Measurements from ENCODE around the gene ANKRD23.

Gene ANKRD23

DNA sequence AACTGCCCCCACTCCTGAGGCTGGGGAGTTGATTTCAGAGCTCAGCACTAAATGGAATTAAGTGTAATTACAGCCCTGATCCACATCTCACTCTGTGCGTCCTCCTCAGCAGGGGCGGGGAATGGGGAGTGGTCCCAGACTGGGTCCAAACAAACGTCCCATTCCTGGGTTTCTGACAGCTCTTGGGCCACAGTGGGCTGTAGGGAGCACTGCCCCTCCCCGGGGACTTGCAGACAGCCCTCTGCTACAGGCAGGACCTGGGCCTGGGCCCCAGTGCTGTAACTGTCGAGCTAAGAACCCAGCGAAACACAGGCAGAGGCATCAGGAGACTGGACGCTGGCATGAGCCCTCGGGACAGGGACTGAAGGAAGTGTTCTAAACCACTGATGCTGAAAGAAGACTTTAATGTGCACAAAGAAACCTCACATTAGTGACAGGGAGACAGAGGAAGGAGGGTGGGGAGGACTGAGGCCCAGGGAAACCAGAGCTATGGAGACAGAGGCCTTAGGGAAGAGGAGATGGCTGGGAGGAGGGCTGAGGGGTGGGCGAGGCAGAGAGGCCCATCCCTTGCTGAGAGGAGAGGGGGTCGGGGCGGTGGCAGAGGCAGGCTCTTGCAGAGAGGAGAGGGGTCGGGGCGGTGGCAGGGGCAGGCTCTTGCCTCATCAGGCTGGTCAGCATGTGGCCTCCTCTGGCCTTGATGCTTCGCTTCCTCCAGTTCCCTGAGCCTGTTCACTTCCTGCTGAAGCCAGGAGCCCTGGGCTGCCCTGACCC is 31.9 kb upstream of the ANKRD23 start:
- Histone ChIP-seq H3K4me2 (ENCODE audit: low read depth, low read length) (no peak overlapping the region), H3K9me2 (replicated peaks; ENCODE audit: insufficient read depth, low read length) (no peaks in the 10 kb centered on the region), H4K20me1 (ENCODE audit: insufficient read depth, low read length) (no peaks in the 10 kb centered on the region), H3K9ac (ENCODE audit: low read length) (no peak overlapping the region), H3K27ac (ENCODE audit: low read length) (no peak overlapping the region), H3K36me3 (replicated peaks; ENCODE audit: insufficient read depth, low read length) (no peaks in the 10 kb centered on the region), H3K9me3 (replicated peaks; ENCODE audit: insufficient read depth, low read length) (no peaks in the 10 kb centered on the region), H3K4me1 (ENCODE audit: low read length) (no peaks in the 10 kb centered on the region), H3K27me3 (replicated peaks; ENCODE audit: insufficient read depth, low read length) (peaks cover 24% of the 10 kb centered on the region), H3K79me2 (ENCODE audit: low read length) (no peaks in the 10 kb centered on the region), H3K4me3 (ENCODE audit: low read length) (no peak overlapping the region), H3F3A (ENCODE audit: insufficient read depth, low read length) (no peaks in the 10 kb centered on the region; the same call in 1 of the 2 replicates), H2AFZ (ENCODE audit: low read length) (no peak overlapping the region)
- DNase-seq: no peak
- TF ChIP-seq EZH2phosphoT487 (IDR thresholded peaks at IDR 0.05; ENCODE audit: low read length) (no peak), EZH2 (optimal IDR thresholded peaks at IDR 0.05; ENCODE audit: low read depth, low read length) (no peak)
- TF ChIP-seq, protein P1, sequence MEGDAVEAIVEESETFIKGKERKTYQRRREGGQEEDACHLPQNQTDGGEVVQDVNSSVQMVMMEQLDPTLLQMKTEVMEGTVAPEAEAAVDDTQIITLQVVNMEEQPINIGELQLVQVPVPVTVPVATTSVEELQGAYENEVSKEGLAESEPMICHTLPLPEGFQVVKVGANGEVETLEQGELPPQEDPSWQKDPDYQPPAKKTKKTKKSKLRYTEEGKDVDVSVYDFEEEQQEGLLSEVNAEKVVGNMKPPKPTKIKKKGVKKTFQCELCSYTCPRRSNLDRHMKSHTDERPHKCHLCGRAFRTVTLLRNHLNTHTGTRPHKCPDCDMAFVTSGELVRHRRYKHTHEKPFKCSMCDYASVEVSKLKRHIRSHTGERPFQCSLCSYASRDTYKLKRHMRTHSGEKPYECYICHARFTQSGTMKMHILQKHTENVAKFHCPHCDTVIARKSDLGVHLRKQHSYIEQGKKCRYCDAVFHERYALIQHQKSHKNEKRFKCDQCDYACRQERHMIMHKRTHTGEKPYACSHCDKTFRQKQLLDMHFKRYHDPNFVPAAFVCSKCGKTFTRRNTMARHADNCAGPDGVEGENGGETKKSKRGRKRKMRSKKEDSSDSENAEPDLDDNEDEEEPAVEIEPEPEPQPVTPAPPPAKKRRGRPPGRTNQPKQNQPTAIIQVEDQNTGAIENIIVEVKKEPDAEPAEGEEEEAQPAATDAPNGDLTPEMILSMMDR (IDR thresholded peaks at IDR 0.05; ENCODE audit: low read length): no peak

DNA sequence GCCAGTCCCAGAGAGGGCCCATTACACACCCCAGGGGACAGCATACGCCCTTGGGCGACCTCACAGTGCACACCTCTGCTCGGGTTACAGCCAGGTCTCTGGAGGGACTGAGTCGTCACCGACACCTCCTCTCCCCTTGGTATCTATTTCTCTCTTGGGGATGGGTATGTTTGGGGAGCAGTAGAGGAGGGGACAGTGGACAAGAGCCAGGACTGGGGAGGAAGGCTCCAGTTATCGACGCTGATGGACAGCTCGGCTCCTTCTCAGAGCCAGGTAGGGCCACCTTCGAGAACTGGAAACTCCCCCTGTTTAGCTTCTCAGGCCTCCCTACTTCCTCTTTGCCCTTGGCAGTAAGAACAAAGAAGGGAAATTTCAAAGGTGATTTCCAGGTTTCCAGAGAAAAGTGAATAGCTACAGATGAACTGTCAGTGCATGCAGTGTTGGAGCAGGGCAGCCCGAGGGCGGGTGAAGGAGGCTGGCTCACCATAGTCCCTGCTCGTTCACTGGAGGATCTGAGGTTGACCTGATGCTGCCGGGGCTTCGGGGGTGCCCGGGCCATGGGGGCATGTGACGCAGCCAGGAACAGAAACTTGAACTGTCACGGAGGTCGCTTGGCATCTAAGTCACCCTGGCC is 30.5 kb upstream of the ANKRD23 start:
- Histone ChIP-seq H3K9ac (ENCODE audit: low read length) (no peak overlapping the region), H3K79me2 (ENCODE audit: low read length) (no peaks in the 10 kb centered on the region), H3K36me3 (replicated peaks; ENCODE audit: insufficient read depth, low read length) (no peaks in the 10 kb centered on the region), H3K4me3 (ENCODE audit: low read length) (no peak overlapping the region), H3K27ac (ENCODE audit: low read length) (no peak overlapping the region), H3K27me3 (replicated peaks; ENCODE audit: insufficient read depth, low read length) (peaks cover 25% of the 10 kb centered on the region), H3K4me1 (ENCODE audit: low read length) (no peaks in the 10 kb centered on the region), H3K4me2 (ENCODE audit: low read depth, low read length) (no peak overlapping the region), H4K20me1 (ENCODE audit: insufficient read depth, low read length) (no peaks in the 10 kb centered on the region), H3K9me3 (replicated peaks; ENCODE audit: insufficient read depth, low read length) (no peaks in the 10 kb centered on the region), H2AFZ (ENCODE audit: low read length) (no peak overlapping the region), H3F3A (ENCODE audit: insufficient read depth, low read length) (no peaks in the 10 kb centered on the region; the same call in 1 of the 2 replicates), H3K9me2 (replicated peaks; ENCODE audit: insufficient read depth, low read length) (no peaks in the 10 kb centered on the region)
- TF ChIP-seq EZH2 (optimal IDR thresholded peaks at IDR 0.05; ENCODE audit: low read depth, low read length) (no peak), EZH2phosphoT487 (IDR thresholded peaks at IDR 0.05; ENCODE audit: low read length) (no peak)
- TF ChIP-seq, protein P1 (IDR thresholded peaks at IDR 0.05; ENCODE audit: low read length): no peak
- no peak for DNase-seq

DNA sequence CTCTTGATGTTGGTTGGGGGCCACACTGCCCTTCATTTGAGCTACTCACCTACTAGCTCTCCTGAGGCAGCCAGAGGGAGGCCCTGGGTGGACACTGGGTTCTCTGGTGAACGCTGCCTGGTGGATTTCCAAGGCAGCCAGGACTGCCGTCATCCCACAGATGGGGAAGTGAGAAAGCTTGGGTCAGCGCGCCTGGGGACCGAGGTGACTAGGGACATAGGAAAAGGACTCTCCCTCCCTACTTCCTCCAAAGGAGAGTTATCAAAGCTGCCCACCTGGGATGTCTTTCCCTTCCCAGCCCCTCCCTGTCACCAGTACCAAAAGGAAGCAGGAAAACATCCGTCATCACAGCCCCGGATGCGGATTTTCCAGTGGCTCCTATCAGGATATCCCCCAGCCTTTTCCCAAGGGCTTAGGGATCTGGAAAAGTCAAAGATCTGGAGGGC is 29.9 kb upstream of the ANKRD23 start:
- Histone ChIP-seq H3K4me1 (ENCODE audit: low read length) (no peaks in the 10 kb centered on the region), H3K36me3 (replicated peaks; ENCODE audit: insufficient read depth, low read length) (no peaks in the 10 kb centered on the region), H3K9me2 (replicated peaks; ENCODE audit: insufficient read depth, low read length) (no peaks in the 10 kb centered on the region), H3K79me2 (ENCODE audit: low read length) (no peaks in the 10 kb centered on the region), H3K9me3 (replicated peaks; ENCODE audit: insufficient read depth, low read length) (no peaks in the 10 kb centered on the region), H3K9ac (ENCODE audit: low read length) (no peak overlapping the region), H3K27me3 (replicated peaks; ENCODE audit: insufficient read depth, low read length) (peaks cover 18% of the 10 kb centered on the region), H3F3A (ENCODE audit: insufficient read depth, low read length) (no peaks in the 10 kb centered on the region; the same call in 1 of the 2 replicates), H4K20me1 (ENCODE audit: insufficient read depth, low read length) (no peaks in the 10 kb centered on the region), H3K4me2 (ENCODE audit: low read depth, low read length) (no peak overlapping the region), H3K27ac (ENCODE audit: low read length) (no peak overlapping the region), H2AFZ (ENCODE audit: low read length) (no peak overlapping the region), H3K4me3 (ENCODE audit: low read length) (no peak overlapping the region)
- no peak for DNase-seq
- TF ChIP-seq EZH2 (optimal IDR thresholded peaks at IDR 0.05; ENCODE audit: low read depth, low read length) (no peak), EZH2phosphoT487 (IDR thresholded peaks at IDR 0.05; ENCODE audit: low read length) (no peak)
- TF ChIP-seq, protein P1 (IDR thresholded peaks at IDR 0.05; ENCODE audit: low read length): no peak
